ENCODE results near the gene RND1.
A peak's percentile ranks its signal among the peaks of the same experiment; 100 is the strongest.

The RND1 gene

DNA sequence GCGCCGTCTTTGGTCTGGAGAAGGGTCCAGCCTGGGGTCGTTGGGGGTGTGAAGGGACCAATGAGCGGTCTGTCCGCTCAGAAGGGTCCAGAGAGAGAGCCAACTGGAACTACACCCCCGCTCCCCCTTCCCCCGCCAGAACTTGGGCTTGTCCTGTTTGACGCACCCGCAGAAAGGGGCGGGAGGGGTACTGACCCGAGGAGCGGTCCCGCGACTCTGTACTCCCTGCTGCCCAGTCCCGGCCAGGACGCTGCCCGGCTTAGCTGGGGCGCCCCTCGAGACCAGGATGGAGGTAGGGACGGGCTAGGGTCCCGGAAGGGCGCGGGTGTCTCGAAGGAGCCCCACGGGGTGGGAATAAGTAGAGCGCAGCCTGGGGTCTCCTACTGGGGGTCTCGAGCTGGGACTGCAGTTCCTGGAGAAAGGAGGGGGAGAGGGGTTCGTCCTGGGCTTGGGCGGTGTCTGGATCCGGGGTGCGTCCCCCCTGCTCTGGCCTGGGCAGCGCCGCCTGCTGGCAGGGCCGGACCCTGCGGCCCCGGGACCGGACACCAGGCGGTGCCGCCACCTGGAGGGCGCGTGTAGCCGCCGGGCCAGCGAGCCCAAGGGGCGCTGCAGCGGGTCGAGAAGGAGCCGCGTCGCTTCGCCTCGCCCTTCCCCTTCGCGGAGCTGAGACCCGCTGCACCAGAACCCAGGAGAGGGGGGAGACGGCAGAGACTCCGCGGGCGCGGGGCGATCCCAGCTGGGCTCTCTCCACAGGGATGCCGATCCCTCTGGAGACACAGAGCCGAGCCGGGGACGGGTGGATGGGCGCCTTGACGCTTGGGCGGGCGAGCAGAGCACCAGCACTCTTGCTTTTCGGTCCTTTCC, 51.2 kb downstream of the RND1 start:
- H3K4me3 Mint-ChIP-seq, result peak overlapping the region; percentile 90
- ATAC-seq, result peak; percentile 92
- H3K27ac Mint-ChIP-seq, result peak overlapping the region; percentile 85
- no peaks in the 10 kb centered on the region for H3K9me3 Mint-ChIP-seq
- no peaks in the 10 kb centered on the region for H3K36me3 Mint-ChIP-seq
- peaks cover 29% of the 10 kb centered on the region for H3K27me3 Mint-ChIP-seq
- peaks cover 51% of the 10 kb centered on the region for H3K4me1 Mint-ChIP-seq

DNA sequence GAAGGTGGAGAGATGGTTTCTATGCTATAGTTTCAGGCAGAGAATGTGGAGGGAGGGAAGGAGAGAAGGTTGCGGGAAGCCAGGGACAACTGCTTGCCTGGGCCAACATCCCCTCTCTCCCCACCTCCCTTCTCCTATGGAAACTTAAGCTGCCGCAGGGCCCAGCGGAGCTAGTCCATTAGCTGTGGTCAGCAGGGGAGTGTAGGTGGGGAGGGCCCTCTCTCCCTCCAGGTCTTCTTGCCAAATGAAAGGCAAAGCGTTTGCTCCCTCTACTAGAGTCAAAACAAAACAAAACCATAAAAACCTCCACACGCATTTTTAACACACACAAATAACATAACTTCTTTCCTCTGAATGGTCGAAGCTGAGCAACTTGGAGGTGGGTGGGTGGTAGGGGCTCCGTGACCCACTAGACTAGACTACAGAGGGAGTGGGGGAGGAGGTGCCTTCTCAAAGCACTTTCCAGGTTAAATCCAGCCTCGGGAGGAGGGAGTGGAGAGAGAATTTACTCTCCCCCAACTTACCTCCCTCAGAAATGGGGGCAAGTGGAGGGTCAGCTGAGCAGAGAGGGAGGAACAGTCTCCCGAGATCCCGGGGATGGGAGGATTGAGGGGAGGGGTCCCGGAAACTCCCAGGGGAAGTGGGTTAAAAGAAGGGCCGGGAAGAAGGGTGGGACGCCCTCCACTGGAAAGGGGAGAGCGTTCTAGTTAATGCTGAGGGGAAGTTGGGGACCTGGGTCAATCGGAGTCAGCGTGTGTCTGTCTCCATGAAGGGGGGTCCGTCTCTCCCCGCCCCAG, 52.0 kb downstream of the RND1 start:
- Mint-ChIP-seq H3K4me1 (peaks cover 46% of the 10 kb centered on the region), H3K36me3 (no peaks in the 10 kb centered on the region), H3K27ac (peak overlapping the region; percentile 85), H3K27me3 (peaks cover 29% of the 10 kb centered on the region), H3K4me3 (peak overlapping the region; percentile 90), H3K9me3 (no peaks in the 10 kb centered on the region)
- ATAC-seq, result no peak

DNA sequence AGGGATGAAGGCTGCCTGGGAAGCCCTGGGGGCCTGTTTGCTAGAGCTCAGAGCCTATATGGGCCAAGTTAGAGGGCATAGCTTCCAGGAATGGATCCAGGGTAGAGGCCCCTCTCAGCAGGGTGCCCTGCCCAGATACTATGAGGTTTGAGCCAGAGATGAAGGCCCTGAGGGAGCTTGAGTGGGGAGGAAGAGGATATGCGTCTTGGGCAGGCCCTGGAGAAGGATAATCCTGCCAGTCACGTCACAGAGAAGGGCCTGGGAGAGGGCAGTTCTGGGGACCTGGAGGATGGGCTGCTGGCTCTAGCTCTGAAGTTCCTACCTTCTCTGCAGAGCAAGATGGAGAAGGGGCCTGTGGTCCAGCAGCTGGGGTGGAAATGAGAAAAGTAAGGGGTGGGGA, 53.3 kb downstream of the RND1 start:
- Mint-ChIP-seq H3K9me3 (no peaks in the 10 kb centered on the region), H3K27me3 (peaks cover 26% of the 10 kb centered on the region), H3K4me1 (peaks cover 37% of the 10 kb centered on the region), H3K27ac (no peak overlapping the region), H3K36me3 (no peaks in the 10 kb centered on the region), H3K4me3 (peak overlapping the region; percentile 21)
- no peak for ATAC-seq

DNA sequence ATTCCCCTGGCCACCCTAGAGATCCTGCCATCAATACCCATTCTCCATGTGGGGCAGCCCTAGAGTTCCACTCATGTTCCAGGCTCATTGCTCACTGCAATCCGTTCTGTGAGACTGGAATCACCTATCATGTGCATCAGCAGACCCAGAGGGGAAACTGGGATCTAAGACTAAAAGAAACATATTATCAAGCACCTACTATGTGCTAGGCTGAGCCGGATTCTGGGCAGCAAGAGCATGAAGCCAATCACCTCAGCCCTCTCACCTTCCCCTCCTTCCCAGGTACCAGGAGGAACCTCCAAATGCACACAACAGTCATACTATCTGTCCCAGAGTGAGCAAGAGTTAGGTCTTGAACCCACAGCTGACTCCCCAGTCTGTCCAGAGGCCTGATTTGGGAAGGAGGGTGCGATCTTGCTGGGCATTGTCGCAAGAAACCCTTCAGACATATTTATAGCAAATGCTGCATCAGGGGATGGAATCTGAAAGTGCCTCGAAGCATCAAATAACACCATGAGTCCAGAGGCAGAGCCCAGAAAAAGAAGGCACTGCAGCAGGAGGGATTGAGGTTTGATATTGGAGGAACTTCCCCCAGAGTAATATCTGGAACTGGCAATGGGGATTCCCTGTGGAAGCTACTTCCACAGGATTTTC, 54.1 kb downstream of the RND1 start:
- H3K27ac Mint-ChIP-seq, result no peak overlapping the region
- no peaks in the 10 kb centered on the region for H3K9me3 Mint-ChIP-seq
- H3K27me3 Mint-ChIP-seq, result peaks cover 18% of the 10 kb centered on the region
- H3K36me3 Mint-ChIP-seq, result no peaks in the 10 kb centered on the region
- H3K4me3 Mint-ChIP-seq, result no peak overlapping the region
- ATAC-seq, result no peak
- H3K4me1 Mint-ChIP-seq, result peaks cover 30% of the 10 kb centered on the region

DNA sequence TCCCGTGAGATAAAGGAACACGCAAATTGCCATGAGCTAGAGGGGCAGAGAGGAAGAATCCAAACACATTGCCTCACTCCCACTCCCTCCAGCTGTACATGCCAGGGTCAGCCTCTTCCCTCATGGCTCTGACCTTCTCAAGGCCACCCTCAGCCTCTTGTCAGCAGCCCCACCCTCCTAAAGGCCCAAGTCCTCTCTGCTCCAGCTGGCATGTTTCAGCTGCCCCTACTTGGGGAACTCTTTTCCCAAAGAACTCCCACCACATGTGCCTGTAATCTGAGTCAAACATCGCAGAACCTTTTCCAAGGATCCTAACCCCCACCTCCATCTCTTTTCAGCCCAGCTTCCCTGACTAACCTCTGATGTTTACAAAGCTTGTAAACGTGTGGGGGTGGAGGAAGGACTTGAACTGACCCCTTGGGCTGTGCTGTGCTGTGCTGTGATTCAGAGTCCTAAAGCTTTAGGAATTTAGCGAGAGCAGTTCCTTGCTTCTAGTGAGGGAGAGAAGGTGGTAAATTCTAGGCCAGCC, 54.7 kb downstream of the RND1 start:
- H3K4me3 Mint-ChIP-seq, result no peak overlapping the region
- no peaks in the 10 kb centered on the region for H3K36me3 Mint-ChIP-seq
- ATAC-seq, result no peak
- no peak overlapping the region for H3K27ac Mint-ChIP-seq
- H3K4me1 Mint-ChIP-seq, result peaks cover 24% of the 10 kb centered on the region
- no peaks in the 10 kb centered on the region for H3K9me3 Mint-ChIP-seq
- peaks cover 12% of the 10 kb centered on the region for H3K27me3 Mint-ChIP-seq

DNA sequence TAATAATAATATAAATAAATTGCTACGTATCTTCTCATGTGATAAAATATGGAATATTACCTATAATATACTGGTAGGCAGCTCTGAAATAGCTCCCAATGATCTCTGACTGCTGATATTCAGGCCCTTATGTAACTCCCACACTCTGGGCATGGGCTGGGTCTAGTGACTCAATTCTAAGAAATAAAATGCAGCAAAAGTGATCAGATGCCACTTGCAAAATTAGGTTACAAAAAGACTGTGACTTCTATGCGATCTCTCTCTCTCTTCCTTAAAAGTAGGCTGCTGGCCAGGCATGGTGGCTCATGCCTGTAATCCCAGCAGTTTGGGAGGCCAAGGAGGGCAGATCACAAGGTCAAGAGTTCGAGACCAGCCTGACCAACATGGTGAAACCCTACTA, 57.7 kb downstream of the RND1 start:
- Mint-ChIP-seq H3K4me3 (no peak overlapping the region), H3K9me3 (no peaks in the 10 kb centered on the region), H3K4me1 (no peaks in the 10 kb centered on the region), H3K36me3 (no peaks in the 10 kb centered on the region), H3K27ac (no peak overlapping the region), H3K27me3 (peaks cover 1% of the 10 kb centered on the region)
- ATAC-seq, result no peak

Data from stimulated activated memory B cell treated with anti-CD40 and anti-IgM and Interleukin-4, amounts not matched to agents 10 μg/mL and 1 μg/mL and 100 μg/mL, for 72 hours (primary cell).